Amygdala (tissue), 56 donors: ENCODE data around the gene IL11.

Experiments used
- DNase-seq, 56 donors: peaks; one replicate each; lab custom pipeline; 2025; lab: John Stamatoyannopoulos, UW

The IL11 gene

DNA sequence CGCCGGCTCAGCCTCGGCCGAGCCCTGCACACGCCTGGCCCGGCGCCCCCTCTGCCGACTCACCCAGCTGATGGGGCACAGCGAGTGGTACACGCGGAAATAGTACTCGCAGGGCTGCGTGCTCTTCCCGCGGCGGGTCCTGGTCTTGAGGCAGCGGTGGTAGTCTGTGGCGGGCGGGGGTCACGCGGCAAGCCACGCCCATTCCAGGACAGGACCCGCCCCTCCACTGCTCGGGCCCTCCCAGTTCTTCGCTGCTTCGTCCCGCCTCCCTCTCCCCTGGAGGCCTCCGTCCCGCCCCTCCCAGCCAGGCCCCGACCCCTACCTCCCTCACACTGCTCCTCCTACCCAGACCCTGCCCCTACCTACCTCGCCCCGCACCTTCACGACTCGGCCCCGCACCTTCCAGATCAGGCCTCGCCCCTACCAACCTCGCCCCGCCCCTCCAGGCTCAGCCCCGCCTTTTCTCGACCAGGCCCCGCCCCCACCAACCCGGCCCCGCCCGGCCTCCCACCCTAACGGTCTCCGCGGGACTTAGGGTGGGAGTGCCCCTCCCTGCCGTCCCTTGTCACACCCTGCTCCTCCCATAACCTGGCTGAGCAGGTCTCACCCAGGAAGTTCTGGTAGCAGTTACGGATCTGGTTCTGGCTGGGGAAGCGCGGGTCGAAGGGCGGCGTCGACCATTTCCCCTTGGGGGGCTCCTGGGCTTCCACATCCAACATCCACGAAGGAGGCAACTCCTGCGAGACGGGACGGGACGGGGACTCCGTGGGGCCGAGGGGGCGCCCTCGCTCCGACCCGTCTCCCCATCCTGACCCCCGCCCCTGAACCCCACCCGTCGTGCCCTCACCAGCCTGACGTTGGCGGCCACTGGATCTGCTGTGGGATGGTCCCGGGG is 16.2 kb downstream of the IL11 start:
- DNase-seq = peak in 5 of 56 donors; percentile 14 to 77 (median 17)

GRCh38 chr19:55353356-55353802 is 16.9 kb downstream of the IL11 start:
- no peak for DNase-seq

DNA sequence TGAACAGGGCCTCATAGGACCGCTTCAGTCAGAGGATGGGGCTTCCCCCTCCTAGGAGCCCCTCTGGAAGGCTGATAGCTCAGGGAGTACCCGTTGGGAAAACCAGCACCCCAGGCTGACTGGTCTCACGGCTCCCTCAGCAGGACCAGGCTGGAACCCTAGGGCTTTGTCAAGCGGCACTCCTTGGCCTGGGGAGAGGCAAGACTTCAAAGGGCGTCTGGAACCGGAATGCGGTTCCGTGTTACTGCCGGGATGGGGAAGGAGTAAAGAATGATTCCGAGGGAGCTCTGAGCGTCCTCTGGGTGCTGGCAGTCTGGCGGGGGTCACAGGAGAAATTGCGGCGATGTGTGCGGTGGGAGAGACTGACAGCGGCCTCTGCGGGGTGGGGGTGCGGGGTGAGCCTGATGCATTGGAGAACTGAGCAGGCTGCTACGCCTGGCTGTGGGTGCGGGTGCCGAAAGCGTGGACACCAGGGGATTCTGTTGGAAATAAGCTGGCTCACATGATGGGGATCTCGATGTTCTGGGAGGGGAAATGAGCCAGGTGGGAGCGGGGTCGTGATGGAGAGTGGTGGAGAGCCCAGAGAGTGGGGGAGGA is 17.6 kb downstream of the IL11 start:
- no peak for DNase-seq

DNA sequence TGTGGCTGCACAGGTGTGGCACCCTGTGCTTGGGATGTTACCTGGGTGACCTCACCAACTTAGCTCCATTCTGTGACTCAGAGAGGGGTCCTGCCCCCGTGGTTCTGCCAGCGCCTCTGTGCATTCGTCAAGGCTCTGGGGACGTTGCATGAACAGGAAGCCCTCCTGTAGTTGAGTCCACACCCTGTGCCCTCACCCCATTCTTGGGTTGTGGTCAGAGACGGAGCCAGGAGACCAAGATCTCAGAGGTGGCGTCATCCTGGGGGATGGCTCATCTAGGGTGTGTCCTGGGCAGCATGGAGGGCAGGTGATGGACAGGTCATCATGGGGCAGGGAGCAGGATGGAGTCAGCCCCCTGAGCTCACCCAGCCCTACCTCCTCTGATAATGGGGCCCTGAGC is 18.2 kb downstream of the IL11 start:
- no peak for DNase-seq

- DNase-seq = no peak
These were observed 19.5 kb downstream of the IL11 start for GRCh38 chr19:55350620-55351315.

GRCh38 chr19:55348317-55349034 is 21.8 kb downstream of the IL11 start:
- peak in 1 of 56 donors; percentile 2 for DNase-seq

DNA sequence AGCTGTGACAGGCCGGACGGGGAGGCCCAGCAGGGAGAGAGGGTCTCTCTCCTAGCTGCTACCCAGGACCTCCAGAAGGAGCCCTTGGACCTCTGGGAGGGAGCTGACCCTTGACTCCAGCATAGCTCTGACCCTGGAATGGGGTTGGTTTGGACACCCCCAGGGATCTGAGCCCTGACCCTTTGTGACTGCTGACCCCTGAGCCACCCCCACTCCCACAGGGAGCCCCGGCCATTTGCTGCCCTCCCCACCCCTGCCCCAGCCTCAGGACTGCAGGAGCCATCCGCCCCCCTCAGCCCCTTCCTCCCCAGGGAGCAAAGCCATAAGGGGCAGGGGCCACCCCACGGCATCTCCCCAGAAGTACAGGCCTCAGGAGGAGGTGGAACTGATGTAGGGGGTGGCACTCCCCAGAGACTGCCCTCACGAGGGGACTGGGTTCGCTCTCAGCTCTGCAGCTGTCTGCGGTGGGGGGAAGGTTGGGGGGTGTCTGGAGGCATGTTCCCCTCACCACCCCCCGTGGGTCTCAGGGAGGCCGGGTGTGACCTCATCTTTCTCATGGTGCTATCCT is 22.7 kb downstream of the IL11 start:
- DNase-seq = no peak

- no peak for DNase-seq
These were observed 23.4 kb downstream of the IL11 start for GRCh38 chr19:55346725-55347441.

DNA sequence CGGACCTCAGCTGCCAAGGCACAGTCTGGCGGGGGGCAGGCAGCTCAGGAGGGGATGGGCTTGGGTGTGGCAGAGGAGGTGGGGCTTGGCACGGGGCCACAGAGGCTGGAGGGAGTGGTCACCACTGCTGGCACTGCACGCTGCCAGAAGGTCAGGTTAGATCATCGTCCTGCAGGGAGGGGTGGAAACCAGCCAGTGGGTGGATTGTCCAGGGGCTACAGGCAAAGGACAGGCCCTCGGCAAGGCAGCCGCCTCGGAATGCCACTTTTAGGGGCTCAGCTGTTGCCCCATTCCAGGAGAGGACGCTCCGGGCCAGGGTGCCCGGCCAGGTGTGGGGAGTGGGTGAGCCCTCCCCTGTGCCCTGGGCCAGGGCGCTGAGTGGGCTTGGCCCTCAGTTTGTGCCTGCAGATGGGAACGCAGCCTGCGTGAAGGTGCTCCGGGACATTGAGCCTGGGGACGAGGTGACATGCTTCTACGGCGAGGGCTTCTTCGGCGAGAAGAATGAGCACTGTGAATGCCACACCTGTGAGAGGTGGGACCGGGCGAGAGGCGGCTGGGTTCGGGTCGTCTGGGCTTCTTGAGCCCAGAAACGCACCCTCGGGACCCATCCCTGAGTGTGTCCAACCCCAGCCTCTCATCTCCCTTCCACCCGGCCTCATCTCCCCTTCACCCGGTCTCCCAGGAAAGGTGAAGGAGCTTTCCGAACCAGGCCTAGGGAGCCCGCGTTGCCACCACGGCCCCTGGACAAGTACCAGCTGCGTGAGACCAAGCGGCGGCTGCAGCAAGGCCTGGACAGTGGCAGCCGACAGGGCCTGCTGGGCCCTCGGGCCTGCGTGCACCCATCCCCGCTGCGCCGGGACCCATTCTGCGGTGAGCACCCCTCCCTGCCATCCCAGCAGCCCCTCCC is 24.2 kb downstream of the IL11 start:
- peak in 2 of 56 donors; percentile 16 to 51 for DNase-seq

DNA sequence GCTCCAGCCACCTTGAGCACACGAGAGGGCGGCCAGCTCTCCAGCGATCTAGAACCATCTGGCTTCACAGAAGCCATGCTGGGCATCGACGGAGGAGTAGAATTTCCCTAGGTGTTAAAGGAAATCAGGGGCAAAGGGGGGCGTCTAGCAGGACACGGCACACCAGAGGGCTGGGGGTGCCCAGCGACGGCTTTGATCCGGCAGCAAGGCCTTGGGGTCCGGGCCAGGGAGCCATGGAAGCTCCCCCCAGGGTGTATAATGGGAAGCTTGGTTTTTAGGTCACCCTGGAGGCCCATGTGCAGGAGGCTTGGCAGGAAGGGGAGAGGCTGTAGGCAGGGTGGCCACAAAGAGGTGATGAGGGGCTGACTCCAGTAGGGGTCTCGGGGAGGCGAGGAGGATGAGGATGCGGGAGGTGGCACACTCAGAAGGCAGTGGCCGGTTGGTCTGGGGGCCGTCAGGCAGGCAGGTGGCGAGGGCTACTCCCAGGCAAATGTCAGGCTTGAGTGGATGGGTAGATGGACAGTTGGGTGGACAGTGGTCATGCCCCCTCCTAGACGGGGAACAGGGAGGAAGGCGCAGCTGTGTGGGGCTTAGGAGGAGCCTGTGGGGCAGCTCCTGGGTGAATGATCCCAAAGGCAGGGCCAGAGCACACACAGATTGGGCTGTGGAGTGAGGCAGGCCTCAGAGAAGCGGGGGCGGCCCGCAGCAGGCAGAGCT is 25.0 kb downstream of the IL11 start:
- DNase-seq = no peak

GRCh38 chr19:55344444-55344843 is 25.8 kb downstream of the IL11 start:
- peak in 45 of 56 donors; percentile 4 to 77 (median 43) for DNase-seq

DNA sequence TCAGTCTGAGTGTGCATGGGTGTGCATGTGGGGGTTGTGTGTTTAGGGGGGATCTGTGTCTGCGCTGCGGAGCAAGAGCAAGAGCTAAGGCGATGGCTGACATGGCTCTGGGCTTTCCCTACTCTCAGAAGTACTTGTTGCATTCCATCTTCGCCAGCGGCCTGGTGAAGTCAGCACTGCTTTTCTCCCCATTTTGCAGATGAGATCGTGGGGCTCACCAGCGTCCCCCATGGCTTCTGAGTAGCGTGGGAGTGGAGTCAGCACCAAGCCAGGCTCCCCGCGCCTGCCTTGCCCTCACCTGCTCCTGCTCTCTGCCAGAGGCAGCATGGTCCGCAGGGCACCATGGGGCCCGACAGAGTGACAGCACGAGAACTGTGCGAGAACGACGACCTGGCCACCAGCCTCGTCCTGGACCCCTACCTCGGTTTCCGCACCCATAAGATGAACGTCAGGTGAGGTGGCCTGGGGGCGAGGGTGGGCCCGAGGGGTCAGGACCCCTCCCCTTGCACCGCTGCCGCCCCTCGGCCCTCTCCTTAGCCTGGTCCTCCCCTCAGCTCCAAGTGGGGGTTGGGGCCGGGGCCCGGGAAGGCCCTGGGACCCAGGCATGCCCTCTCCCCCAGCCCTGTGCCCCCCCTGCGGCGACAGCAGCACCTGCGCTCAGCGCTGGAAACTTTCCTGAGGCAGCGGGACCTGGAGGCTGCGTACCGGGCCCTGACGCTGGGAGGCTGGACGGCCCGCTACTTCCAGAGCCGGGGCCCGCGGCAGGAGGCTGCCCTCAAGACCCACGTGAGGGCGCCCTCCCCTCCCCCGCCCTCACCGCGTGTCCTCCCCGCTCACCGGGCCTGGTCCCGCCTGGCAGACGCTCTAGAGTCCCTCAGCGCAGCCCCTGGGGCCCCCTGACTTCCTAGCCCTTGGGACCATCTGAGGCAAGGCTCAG is 28.4 kb downstream of the IL11 start:
- DNase-seq = no peak

DNA sequence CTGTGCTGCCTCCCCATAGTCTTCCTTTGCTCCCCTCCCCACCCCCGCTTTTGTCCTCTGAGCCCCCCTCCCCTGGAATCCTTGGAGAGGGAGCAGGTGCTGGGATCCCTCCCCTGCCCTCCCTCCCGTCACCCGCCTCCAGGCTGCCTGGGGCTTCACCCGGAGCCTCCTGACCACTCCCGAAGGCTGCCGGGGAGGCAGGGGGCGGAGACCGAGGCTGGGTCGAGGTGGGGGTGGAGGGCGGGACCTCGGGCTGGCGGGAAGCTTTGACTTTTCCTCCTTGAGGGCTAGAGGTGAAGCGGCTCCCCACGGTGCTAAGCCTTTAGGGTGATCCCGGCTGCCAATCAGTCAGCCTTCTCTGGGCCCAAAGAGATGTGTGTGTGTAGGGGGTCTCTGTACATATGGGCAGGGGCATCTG is 29.1 kb downstream of the IL11 start:
- DNase-seq = peak in 26 of 56 donors; percentile 8 to 56 (median 26)

- DNase-seq = peak in 6 of 56 donors; percentile 8 to 30 (median 21)
These were observed 29.5 kb downstream of the IL11 start for GRCh38 chr19:55340784-55341147.

- DNase-seq = peak in 6 of 56 donors; percentile 27 to 69 (median 52)
These were observed 30.1 kb downstream of the IL11 start for GRCh38 chr19:55339889-55340783.
